Measurements from ENCODE around the gene FEM1A.

Gene FEM1A

DNA sequence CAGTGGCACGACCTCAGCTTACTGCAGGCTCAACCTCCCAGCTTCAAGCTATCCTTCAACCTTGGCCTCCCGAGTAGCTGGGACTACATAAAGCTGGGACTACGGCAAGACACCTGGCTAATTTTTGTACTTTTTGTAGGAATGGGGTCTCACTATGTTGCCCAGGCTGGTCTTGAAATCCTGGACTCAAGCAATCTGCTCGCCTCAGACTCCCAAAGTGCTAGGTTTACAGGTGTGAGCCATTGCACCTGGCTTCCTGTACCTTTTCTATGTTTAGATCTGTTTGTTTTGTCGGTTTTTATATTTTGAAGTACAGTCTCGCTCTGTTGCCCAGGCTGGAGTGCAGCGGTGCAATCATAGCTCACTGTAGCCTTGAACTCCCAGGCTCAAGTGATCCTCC, 57.5 kb downstream of the FEM1A start:
- no peak for DNase-seq (ENCODE audit: low read depth)
